Erythroblast (primary cell): ENCODE data around the gene SMIM32.

ENCODE experiments used
- GATA1 ChIP-seq: IDR thresholded peaks from 2 replicates; pipeline ENCODE4 v1.6.1; 2011; ENCODE audit warnings: low read depth, mild to moderate bottlenecking, control low read depth, low read length, moderate library complexity
- POLR2A ChIP-seq: IDR thresholded peaks from 2 replicates; pipeline ENCODE4 v1.6.1; 2011; ENCODE audit warnings: mild to moderate bottlenecking, low read length

DNA sequence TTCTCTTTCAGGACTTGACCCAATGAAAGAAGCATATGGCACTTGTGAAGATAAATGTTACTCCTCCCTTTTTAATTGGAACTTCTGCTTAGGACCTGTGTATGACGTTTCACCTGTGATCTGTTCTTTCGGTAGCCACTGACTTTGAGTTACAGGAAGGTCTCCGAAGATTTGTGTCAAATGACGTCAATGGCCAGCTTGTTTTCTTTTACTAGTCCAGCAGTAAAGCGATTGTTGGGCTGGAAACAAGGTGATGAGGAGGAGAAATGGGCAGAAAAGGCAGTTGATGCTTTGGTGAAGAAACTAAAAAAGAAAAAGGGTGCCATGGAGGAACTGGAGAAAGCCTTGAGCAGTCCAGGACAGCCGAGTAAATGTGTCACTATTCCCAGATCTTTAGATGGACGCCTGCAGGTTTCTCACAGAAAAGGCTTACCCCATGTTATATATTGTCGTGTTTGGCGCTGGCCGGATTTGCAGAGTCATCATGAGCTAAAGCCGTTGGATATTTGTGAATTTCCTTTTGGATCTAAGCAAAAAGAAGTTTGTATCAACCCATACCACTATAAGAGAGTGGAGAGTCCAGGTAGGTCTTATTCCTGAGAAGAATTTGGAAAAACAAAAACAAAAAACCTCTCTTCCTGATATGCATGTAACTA lies 39.3 kb downstream of the SMIM32 start:
- TF ChIP-seq POLR2A (no peak), GATA1 (no peak)
